ENCODE measurements around the gene UBE2B.
"Not testable (repeated sequence)": the region's sequence is repeated elsewhere in the genome, so short reads cannot be mapped to it uniquely, and the experiment has no call there.

UBE2B gene

GRCh38 chr5:134403951-134404350, 32.6 kb downstream of the UBE2B start:
- DNase-seq, result no peak

DNA sequence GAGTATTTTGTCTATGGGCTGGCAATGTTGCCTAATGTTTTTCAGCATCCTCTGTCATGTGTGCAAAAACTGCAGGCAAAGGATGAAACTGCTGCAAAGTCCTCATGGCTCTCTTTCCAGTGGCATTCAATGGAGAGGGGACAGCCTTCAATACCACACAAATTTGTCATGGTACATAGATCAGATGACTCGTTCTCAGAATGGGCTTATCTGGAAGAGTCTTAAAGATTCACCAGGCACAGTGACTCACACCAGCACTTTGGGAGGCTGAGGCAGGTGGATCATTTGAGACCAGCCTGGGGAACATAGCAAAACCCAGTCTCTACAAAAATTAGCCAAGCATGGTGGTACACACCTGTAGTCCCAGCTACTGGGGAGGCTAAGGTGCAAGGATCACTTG, 35.0 kb downstream of the UBE2B start:
- no peak for DNase-seq

- DNase-seq, result no peak
These were observed 38.0 kb downstream of the UBE2B start for GRCh38 chr5:134409321-134409720.

- DNase-seq, result no peak
These were observed 39.5 kb downstream of the UBE2B start for GRCh38 chr5:134410822-134411221.

- DNase-seq, result no peak
These were observed 39.8 kb downstream of the UBE2B start for GRCh38 chr5:134411228-134411545.

GRCh38 chr5:134411546-134412266, 40.3 kb downstream of the UBE2B start, which contains the start of gene CDKN2AIPNL:
Gene CDKN2AIPNL (minus strand): TSS chr5:134411881. CDS start chr5:134411854, 27 bp downstream.
- peak; percentile 76 for DNase-seq

DNA sequence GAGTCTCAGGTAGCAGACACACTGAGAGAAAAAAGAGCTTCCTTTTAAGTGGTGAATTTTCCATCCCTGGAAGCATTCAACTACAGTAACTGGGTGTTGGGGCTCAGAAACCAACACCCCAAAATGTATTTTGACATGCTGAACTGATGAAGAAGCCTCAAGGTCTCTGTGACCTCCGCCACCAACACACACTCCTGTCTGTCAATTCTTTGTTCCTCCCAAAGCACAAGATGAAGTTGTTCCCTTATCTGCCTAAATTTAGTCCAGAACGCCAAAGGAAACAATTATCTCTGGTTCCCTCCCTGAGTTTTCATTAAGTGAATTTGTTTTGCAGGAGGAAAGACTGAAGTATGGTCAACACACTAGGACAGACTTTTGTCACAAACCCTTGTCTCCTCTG, 41.7 kb downstream of the UBE2B start:
- no peak for DNase-seq

DNA sequence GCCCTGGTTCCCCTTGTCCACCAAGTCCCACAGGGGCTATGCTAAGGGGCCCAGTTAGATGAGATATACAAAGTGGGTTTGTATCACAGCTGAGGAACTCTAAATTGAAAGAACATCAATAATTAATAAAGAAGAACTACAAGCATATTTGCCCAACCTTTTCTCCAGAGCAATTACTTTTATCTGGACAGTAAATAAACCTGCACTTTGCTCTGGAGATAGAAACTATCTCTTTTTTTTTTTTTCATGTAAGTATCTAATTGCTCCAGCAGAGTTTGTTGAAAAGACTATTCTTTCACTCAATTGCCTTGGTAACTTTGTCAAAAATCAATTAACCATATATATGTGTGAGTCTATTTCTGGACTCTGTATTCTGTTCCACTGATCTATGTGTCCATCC, 46.3 kb downstream of the UBE2B start:
- DNase-seq, result no peak

- DNase-seq, result no peak
These were observed 47.6 kb downstream of the UBE2B start for GRCh38 chr5:134418958-134419357.

DNA sequence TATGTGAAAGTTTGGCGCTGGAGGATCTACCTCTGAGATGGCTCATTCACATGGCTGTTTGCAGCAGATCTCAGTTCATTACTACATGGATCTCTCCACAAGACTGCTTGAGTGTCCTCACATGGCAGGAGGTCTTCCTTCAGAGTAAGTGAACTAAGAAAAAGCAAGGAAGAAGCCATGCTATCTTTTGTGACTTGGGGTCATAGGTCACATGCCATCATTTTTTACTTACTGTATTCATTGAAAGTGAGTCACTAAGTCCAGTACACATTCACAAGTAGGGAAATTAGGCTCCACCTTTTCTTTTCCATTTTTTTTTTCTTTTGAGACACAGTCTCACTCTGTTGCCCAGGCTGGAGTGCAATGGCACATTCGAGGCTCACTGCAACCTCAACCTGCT, 49.0 kb downstream of the UBE2B start:
- no peak for DNase-seq

DNA sequence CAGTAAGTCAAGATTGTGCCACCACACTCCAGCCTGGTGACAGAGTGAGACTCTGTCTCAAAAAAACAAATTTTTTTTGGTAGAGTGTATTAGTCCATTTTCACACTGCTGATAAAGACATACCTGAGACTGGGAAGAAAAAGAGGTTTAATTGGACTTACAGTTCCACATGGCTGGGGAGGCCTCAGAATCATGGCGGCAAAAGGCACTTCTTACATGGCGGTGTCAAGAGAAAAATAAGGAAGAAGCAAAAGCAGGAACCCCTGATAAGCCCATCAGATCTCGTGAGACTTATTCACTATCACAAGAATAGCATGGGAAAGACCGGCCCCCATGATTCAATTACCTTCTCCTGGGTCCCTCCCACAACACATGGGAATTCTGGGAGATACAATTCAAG, 49.7 kb downstream of the UBE2B start:
- DNase-seq, result not testable (repeated sequence)

GRCh38 chr5:134422791-134423365, 51.5 kb downstream of the UBE2B start:
- DNase-seq, result no peak

DNA sequence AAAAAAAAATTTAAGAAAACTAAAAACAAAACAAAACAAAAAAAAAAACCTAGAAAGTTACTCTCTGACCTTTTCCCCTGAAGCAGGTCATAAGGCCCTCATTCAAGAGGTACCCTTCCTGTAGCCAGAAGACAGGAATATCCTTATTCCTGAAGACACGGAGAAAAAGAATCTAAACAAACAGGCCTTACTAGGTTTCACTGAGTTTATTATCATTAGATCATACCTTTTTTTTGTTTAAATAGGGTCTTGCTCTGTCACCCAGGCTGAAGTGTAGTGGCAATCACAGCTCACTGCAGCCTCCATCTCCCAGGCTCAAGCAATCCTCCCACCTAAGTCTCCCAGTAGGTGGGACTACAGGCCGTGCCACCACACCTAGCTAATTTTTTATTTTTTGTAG, 52.0 kb downstream of the UBE2B start:
- DNase-seq, result no peak

- no peak for DNase-seq
These were observed 55.0 kb downstream of the UBE2B start for GRCh38 chr5:134426361-134426760.

GRCh38 chr5:134427540-134428041, 56.2 kb downstream of the UBE2B start:
- no peak for DNase-seq

- no peak for DNase-seq
These were observed 58.7 kb downstream of the UBE2B start for GRCh38 chr5:134430001-134430569.

GRCh38 chr5:134432174-134432573, 60.8 kb downstream of the UBE2B start:
- DNase-seq, result no peak

DNA sequence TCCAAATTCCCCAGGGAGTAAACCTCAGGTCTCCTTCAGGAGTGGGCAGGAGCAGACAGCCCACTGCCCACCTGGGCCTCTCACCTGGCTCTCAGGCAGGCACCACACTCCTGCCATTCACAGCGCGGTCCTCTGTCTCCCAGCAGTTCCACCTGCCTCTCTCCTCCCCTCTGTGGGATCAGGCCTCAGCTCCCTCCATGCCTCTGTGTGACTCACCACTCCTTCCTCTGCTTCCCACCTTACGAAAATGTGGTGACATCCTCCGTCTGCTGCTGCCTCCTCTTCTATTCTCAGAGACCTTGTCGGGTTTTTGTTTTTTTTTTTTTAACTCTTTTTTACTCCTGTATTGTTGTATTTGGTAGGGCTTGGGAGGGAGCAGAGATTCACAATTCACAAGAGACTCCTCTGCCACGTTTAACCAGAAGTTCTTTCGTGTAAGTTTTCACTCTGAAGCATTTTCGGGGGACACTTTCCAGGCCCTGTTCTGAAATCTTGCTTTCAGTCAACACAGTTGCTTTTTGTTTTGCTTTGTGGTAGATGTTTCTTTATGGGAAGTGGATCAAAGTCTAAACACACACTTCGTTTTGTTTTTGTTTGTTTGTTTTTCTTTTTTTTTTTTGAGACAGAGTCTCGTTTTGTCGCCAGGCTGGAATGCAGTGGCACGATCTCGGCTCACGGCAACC, 61.4 kb downstream of the UBE2B start:
- no peak for DNase-seq

DNA sequence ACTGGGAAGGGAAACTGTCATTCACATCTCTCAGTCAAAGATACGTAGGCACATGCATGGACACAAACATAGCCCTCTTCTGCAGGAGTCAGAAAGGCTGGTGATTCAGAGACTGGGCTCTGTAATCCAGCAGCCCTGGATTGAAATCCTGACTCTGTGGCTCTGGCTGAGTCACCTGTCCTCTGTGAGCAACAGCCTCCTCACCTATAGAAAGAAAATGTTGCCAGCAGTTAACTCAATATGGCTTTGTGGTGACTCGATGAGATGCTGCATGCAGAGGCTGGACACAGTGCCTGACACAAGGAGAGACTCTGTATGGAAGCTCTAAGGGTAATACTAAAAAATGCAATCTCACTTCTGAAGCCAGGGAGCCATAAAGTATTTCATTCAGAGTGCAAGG, 64.2 kb downstream of the UBE2B start:
- DNase-seq, result no peak

DNA sequence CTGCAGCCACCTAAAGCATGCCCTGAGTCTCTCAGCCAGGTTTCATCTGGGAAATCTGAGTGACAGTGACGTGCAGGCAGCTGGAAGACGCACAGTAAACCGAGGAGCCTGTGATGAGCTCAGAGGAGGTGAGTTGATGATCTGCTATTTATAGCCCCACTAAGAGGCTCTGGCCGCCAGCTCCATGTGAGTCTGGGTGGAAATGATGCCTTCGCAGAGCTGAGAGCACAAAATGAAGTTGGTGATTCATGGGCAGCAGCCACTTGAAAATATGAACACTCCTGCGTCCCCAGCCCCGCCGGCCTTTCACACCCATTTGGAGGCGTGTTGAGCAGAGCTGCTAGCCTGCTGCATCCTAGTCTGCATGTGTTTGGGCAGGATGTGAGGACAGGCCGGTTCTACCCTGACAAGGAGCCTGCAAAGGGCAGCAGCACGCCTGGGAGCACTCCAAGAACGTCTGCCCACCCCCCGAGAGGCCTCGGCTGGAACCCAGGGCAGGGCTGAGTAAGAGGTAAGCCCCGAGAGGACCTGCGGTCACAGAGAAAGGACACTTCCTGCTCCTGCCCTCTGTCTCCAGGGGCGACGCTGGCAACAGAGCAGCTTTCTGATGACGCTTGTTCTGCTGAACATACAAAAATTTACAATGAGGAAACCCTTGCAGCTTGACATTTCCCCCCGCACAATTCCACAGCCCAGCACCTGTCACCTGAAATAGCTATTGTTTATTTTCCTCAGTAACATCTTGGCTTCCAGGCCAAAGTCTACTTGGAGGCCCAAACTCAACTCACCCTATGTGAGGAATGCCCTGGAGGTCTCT, 65.4 kb downstream of the UBE2B start:
- DNase-seq, result no peak

DNA sequence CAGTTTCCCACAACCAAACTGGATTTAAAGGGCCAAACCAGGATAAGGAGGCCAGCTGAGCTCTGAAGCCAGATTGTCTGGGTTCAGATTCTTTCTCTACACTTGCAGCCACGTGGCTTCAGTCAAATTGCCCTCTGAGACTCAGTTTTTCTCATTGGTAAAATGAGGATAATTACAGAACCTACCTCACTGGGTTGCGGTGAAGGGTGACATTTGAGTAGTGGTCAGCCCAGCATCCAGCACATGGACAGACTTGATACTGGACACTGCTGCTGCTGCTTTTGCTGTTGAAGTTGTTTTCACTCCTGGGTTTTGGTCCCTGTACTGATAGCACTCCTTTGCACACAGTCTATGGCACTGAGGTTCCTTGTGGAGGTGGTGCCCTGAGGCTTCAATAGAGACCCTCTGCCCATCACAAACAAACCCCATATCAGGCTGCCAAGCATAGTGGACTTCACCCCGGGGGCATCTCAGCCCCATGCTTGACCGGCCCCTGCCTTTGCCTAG, 66.0 kb downstream of the UBE2B start:
- no peak for DNase-seq

- no peak for DNase-seq
These were observed 66.6 kb downstream of the UBE2B start for GRCh38 chr5:134437847-134438581.

Data from NCI-H2171 treated with DMSO at 0.1 percent for 48 hours (cell line).